ENCODE measurements around the gene ZFC3H1.

GRCh38 chr12:71576496-71576895 lies 87.2 kb downstream of the ZFC3H1 start:
- no peak for TF ChIP-seq CTCF (IDR thresholded peaks at IDR 0.05; ENCODE audit: low read depth, low read length, poor library complexity, severe bottlenecking)
- TF ChIP-seq EZH2phosphoT487 (IDR thresholded peaks at IDR 0.05; ENCODE audit: borderline replicate concordance, low read length) = no peak
